ENCODE measurements around the gene HCAR3.

DNA sequence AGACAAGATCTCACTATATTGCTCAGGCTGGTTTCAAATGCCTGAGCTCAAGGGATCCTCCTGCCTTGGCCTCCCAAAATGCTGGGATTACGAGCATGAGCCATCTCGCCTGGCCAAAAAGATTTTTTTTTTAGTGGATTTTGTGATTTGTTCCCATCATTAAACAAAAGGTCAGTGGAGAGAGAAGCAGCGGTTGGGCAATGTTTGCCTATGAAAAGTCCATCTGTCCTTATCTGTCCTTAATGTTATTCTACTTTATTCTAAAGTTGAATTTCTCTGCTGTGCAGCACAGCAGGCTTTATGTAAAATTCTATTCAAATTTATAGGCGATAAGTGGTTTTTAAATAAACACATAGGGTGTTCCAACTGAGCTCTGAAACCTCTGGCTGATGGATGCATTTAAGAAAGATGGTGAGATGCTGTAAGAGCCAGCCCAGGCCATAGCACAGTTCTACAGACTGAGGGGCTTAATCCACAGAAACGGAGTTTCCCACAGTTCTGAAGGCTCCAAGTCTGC lies 32.3 kb downstream of the HCAR3 start:
- no peak for TF ChIP-seq POLR2A (IDR thresholded peaks at IDR 0.05; ENCODE audit: low read depth, low read length)
- TF ChIP-seq POLR2AphosphoS5 (IDR thresholded peaks at IDR 0.05; ENCODE audit: low read depth, low read length), result no peak
- no peak for TF ChIP-seq TAF1 (IDR thresholded peaks at IDR 0.05; ENCODE audit: low read depth, low read length)
- no peak for TF ChIP-seq SPI1 (IDR thresholded peaks at IDR 0.05; ENCODE audit: low read depth, low read length)
- TF ChIP-seq POU2F2 (IDR thresholded peaks at IDR 0.05; ENCODE audit: low read depth, low read length), result no peak
- no peak for TF ChIP-seq PAX5 (IDR thresholded peaks at IDR 0.05; ENCODE audit: insufficient read depth, low read length, severe bottlenecking)

Measured in GM12891 (cell line).